HG02870 (cell line): ENCODE data around the gene ETFBKMT.

Source experiments
- ATAC-seq: cut with Tn5 transposase; IDR thresholded peaks from one replicate; pipeline ENCODE4 v1.9.1; 2021; ENCODE audit warnings: mild to moderate bottlenecking, moderate library complexity; ENCODE audit not compliant: unreplicated experiment

Gene ETFBKMT, protein sequence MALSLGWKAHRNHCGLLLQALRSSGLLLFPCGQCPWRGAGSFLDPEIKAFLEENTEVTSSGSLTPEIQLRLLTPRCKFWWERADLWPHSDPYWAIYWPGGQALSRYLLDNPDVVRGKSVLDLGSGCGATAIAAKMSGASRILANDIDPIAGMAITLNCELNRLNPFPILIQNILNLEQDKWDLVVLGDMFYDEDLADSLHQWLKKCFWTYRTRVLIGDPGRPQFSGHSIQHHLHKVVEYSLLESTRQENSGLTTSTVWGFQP

GRCh38 chr12:31659087-31659942 is at the start of gene ETFBKMT:
Gene ETFBKMT (plus strand): TSS chr12:31659688. CDS start chr12:31661954, 2,266 bp downstream.
- peak; percentile 100 for ATAC-seq

DNA sequence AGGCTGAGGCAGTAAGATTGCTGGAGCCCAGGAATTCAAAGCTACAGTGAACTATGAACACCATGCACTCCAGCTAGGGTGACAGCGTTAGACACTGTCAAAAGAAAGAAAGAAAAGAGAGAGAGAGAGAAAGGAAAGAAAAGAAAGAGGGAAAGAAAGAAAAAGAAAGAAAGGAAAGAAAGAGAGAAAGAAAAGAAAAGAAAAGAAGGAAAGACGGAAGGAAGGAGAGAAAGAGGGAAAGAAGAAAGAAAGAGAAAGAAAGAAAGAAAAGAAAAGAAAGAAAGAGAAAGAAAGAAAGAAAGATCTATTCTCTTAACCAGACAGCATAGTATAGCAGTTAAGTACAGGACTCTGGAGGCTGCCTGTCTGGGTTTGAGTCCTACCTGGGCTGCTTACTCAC is 46.7 kb upstream of the ETFBKMT start:
- ATAC-seq = no peak

- ATAC-seq = no peak
Observed at GRCh38 chr12:31618228-31619025, 41.1 kb upstream of the ETFBKMT start.

- no peak for ATAC-seq
Observed at GRCh38 chr12:31620311-31620710, 39.2 kb upstream of the ETFBKMT start.

- ATAC-seq = no peak
Observed at GRCh38 chr12:31622038-31622437, 37.5 kb upstream of the ETFBKMT start.

DNA sequence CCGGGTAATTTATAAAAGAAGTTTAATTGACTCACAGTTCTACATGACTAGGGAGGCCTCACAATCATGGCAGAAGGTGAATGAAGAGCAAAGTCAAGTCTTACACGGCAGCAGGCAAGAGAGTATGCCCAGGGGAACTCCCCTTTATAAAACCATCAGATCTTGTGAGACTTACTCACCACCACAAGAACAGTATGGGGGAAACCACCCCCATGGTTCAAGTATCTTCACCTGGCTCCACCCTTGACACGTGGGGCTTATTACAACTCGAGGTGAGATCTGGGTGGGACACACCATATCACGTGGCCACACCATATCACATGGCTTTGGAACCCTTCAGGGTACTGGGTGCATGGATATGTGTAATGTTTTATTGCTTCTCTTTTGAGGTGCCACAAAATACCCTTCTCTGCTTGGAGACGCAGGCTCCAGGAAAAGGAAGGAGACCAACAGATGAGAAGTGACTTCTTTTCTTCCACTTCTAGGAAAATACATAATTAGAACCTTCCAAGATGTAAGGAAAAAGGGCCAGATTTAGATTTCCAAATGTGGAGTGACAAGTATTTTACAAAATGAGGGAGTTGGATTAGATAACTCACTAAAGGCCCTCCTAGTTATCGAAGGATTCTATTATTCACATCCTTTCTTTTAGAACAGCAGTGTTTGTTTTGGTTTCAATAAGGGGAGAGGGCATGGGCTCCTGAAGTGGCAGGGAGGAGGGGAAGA is 33.1 kb upstream of the ETFBKMT start:
- no peak for ATAC-seq

- ATAC-seq = no peak
Observed at GRCh38 chr12:31627456-31628054, 31.9 kb upstream of the ETFBKMT start.

GRCh38 chr12:31629756-31630732 is 29.4 kb upstream of the ETFBKMT start:
- ATAC-seq = no peak

GRCh38 chr12:31631023-31631724 is 28.3 kb upstream of the ETFBKMT start:
- ATAC-seq = no peak

- ATAC-seq = no peak
Observed at GRCh38 chr12:31631809-31632208, 27.7 kb upstream of the ETFBKMT start.

GRCh38 chr12:31633464-31633863 is 26.0 kb upstream of the ETFBKMT start:
- ATAC-seq = no peak

DNA sequence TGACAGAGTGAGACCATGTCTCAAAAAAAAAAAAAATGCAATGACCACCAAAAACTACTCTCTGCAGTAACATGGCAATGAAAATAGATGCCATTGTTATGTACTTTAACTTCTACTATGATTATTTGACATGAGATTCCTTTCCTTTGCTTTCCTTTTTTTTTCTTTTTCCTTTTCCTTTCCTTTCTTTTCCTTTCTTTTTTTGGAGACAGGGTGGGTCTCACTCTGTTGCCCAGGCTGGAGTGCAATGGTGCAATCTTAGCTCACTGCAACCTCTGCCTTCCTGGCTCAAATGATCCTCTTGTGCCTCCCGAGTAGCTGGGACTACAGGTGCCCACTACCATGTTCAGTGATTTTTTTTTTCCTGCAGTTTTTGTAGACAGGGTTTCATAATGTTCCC is 24.9 kb upstream of the ETFBKMT start:
- ATAC-seq = no peak

DNA sequence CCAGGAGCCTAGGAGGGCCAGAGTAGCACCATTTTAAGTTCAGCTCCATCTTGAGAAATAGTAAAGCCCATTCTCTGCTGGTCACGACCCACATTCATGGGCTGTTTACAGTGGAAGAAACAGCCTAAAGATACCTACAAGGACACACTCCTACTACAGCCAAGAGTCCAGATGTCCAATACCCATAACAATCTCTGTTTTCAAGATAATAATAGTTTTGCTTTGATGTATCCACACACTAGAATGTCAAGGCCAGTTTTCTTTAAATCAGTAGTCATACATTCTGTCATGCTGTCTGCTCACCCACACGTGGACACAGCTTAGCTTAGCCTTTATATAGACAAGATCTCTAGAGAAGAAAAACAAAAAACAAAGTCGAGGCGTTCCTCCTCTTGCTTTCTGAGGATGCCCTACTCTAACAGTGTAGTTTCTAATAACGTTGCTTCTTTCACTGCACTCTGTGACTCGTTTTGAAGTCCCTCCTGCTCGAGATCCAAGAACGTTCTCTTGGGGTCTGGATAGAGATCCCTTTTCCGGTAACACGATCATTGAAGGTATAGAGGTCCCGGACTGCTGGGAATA is 17.9 kb upstream of the ETFBKMT start:
- no peak for ATAC-seq

- no peak for ATAC-seq
Observed at GRCh38 chr12:31644536-31644935, 15.0 kb upstream of the ETFBKMT start.

- ATAC-seq = no peak
Observed at GRCh38 chr12:31645924-31646323, 13.6 kb upstream of the ETFBKMT start.

DNA sequence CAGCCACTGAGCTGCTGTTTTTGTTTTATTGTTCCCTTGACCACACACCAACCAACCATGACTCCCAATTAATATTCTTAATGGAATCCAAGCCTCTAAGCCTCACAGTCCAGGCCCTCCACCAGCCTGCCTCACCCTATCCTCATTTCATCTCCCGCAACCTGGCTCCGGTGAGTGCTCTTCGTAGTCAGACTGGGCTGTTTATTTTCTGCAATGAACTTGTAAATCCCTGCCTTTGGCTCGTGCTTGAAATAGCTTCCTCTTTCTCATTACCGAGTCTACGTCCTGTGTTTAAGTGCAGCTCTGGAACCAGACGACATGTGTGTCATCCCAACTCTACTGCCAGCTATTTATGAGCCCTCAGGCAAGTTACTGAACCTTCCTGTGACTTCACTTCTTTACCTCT is 12.4 kb upstream of the ETFBKMT start:
- no peak for ATAC-seq

DNA sequence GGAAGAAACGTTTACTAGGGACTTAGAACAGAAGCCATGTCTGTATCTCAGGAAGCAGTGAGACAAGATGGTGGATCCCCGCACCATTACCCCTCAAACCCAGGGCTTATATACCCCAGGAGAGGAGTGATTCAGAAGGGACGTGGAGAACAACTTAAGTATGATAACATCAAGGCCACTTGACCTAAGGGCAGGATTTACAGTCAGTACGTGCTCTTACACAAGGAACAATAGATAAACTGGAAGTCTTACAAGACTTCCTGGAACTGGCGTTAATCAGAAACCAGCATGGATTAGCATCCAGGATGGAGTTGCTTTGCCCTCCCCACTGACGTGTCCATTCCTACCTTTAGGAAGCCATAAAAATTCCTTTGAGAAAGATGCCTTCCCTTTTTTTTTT is 8.6 kb upstream of the ETFBKMT start:
- no peak for ATAC-seq

DNA sequence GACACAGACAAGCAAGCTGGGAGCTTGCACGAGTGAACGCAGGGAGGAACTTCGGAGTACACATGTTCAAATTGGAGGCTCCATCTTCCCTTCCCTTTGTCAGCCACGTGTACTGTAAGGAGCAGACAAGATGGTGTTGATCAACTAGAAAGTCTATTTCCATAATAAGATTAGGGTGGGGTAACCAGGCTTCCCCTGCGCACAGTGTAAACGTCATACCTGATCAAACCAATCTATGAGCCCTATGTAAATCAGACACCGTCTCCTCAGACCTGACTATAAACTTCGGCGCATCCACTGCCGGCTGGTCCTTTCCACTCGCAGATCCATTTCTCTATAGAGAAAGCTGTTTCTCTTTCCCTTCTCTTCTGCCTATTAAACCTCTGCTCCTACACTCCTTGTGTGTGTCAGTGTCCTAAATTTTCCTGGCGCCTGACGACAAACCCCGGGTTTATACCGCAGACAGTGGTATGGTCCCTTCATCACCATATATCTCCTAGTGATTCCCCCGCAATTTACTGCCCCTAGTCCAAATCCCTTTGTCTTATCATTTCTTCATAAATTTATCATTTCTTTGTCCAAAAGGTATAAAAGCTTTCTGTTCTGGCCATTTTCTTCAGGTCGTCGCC is 7.5 kb upstream of the ETFBKMT start:
- ATAC-seq = no peak
